GM12892 (cell line): ENCODE measurements around the gene CLDN19.
"Not testable (repeated sequence)": the region's sequence is repeated elsewhere in the genome, so short reads cannot be mapped to it uniquely, and the experiment has no call there.

Experiments used
- DNase-seq: peaks from one replicate; pipeline ENCODE4 v3.0.0; 2011; ENCODE audit not compliant: insufficient read length
- FAIRE-seq: peaks from 2 replicates; lab custom pipeline; 2011; peaks lifted over from hg19 to GRCh38; lab: Jason Lieb, UNC
- POLR2A ChIP-seq: IDR thresholded peaks from 2 replicates; pipeline ENCODE4 v1.6.1; 2011; ENCODE audit warnings: low read depth, low read length, control low read depth
- POLR2AphosphoS5 ChIP-seq: IDR thresholded peaks from 2 replicates; pipeline ENCODE4 v1.6.1; 2011; ENCODE audit warnings: low read depth, low read length, control low read depth
- TAF1 ChIP-seq: IDR thresholded peaks from 2 replicates; pipeline ENCODE4 v1.6.1; 2011; ENCODE audit warnings: low read depth, mild to moderate bottlenecking, control low read depth, low read length, borderline replicate concordance

CLDN19 gene

DNA sequence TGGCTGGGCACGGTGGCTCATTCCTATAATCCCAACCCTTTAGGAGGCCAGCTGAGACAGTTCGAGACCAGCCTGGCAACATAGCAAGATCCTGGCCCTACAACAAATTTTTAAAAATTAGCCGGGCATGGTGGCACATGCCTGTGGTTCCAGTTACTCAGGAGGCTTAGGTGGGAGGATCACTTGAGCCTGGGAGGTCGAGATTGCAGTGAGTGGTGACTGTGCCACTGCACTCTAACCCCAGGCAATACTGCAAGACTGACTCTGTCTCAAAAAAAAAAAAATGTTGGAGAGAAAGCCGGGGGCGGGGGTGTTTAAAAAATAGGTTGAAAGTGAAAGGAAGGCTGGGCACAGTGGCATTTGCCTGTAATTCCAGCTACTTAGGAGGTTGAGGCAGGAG is 16.5 kb downstream of the CLDN19 start:
- no peak for DNase-seq
- TF ChIP-seq TAF1, result no peak
- no peak for TF ChIP-seq POLR2A
- TF ChIP-seq POLR2AphosphoS5, result no peak
- no peak for FAIRE-seq

GRCh38 chr1:42722403-42722802 is 17.6 kb downstream of the CLDN19 start:
- not testable (repeated sequence) for DNase-seq, FAIRE-seq

- FAIRE-seq, result no peak
- TF ChIP-seq POLR2AphosphoS5 (no peak), POLR2A (no peak), TAF1 (no peak)
- no peak for DNase-seq
These were observed 18.1 kb downstream of the CLDN19 start for GRCh38 chr1:42721926-42722325.

DNA sequence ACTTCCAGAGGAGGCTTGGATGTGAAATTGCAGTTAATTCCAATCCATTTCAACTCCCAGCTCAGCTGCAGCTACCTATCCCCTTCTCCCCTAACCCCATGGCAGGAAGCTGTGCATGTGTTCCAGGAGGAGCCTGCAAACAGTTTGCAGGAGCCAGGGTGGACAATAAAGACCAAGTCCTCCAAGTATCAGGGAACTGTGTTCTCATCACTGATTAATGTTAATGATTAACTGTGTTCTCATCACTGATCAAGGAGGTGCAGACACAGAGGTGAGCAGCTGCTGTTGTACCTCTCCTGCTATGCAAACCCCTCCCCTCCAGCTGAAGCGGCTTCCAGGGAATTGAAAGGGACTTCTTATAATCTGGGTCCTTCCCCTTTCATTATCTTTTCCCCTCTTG is 19.2 kb downstream of the CLDN19 start:
- TF ChIP-seq POLR2A, result no peak
- no peak for TF ChIP-seq TAF1
- TF ChIP-seq POLR2AphosphoS5, result no peak
- FAIRE-seq (no peak), DNase-seq (no peak)

DNA sequence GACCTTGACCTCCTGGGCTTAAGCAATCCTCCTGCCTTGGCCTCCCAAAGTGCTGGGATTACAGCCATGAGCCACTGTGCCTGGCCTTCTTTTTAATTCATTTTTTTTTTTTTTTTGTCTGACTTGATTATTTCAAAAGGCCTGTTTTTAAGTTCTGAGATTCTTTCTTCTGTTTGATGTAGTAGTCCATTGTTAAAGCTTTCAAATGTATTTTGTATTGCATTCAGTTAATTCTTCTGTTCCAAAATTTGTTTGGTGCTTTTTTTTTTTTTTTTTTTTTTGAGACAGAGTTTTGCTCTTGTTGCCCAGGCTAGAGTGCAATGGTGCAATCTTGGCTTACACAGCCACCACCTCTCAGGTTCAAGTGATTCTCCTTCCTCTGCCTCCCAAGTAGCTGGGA is 25.6 kb downstream of the CLDN19 start:
- DNase-seq, FAIRE-seq: not testable (repeated sequence)

- no peak for TF ChIP-seq POLR2AphosphoS5
- TF ChIP-seq TAF1, result no peak
- TF ChIP-seq POLR2A, result no peak
- FAIRE-seq (no peak), DNase-seq (no peak)
These were observed 26.7 kb downstream of the CLDN19 start for GRCh38 chr1:42713293-42713692.

GRCh38 chr1:42712808-42713207 is 27.2 kb downstream of the CLDN19 start:
- not testable (repeated sequence) for DNase-seq, FAIRE-seq

DNA sequence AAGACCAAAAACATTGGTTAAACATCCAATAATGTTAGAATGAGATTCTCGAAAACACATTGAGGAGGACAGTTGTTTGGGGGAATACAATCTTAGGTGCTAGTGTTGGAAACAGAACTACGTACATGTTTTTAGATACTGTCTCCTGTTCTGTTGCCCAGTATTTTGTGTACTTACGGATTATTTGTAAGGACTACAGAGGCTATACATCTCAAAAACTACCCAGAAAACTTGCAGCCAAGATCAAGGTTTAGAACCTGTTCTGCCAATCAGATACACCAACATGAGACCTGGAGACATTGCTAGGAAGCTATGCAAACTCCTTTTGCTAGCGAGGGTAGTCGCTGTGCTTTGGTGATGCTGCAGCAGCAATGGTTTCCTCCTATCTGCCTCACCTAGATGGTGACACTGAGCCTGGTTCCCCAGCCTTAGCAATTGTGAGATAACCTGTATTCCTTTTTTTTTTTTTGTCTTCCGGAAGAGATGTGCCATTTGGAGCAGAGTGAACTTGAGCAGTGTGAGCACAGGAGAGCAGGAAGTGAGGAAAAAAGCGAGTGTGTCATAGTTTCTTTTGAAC is 36.1 kb downstream of the CLDN19 start:
- TF ChIP-seq TAF1 (no peak), POLR2A (peak; percentile 52), POLR2AphosphoS5 (no peak; the same call in 1 of the 2 replicates)
- peak; percentile 38 for FAIRE-seq

DNA sequence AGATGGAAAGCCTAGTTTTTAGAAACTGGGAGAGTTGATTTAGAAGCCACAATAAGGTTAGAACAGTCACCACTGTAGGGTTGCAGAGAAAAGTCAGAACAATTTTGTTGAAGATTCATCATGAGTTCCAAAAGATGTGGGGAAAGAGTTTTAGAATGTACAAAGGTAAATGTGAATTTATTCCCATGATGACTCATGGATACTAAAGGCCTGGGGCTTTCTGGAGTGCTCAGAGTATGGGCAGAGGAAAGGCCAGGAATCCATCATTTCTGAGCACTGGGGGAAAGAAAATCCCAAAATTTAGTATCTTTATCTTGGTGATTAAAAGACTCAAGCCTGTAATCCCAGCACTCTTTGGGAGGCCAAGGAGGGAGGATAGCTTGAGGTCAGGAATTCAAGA is 40.0 kb downstream of the CLDN19 start:
- FAIRE-seq (no peak), DNase-seq (no peak)
- TF ChIP-seq TAF1, result no peak

More for the DNA sequence above, 36.1 kb downstream of the CLDN19 start:
- DNase-seq, result no peak

- DNase-seq (no peak), FAIRE-seq (peak; percentile 21)
- TF ChIP-seq TAF1, result no peak
- no peak for TF ChIP-seq POLR2A
- TF ChIP-seq POLR2AphosphoS5, result no peak
These were observed 41.8 kb downstream of the CLDN19 start for GRCh38 chr1:42698081-42698813.

- FAIRE-seq, result no peak
- TF ChIP-seq POLR2AphosphoS5, result no peak
- TF ChIP-seq TAF1, result no peak
- no peak for TF ChIP-seq POLR2A
These were observed 47.1 kb downstream of the CLDN19 start for GRCh38 chr1:42692911-42693310.

GRCh38 chr1:42692461-42692860 is 47.6 kb downstream of the CLDN19 start:
- DNase-seq (no peak), FAIRE-seq (no peak)
- no peak for TF ChIP-seq TAF1
- TF ChIP-seq POLR2AphosphoS5, result no peak
- TF ChIP-seq POLR2A, result no peak

More at GRCh38 chr1:42692911-42693310, 47.1 kb downstream of the CLDN19 start:
- no peak for DNase-seq

GRCh38 chr1:42691157-42691498 is 48.9 kb downstream of the CLDN19 start:
- FAIRE-seq (peak; percentile 66), DNase-seq (no peak)
- TF ChIP-seq POLR2A (no peak), POLR2AphosphoS5 (no peak), TAF1 (no peak)
